ENCODE measurements around the gene DISP3. TPM values are rescaled to one million over a fixed set of nuclear protein-coding genes. Genes with fewer than 3 reads are reported as not detected.

The DISP3 gene
- total and polyA plus RNA-seq, 9 of the 15 experiments (the other 6 are each of a cell fraction or from before 2014, with no cell fraction given) = 0.03 to 0.19 (median 0.15) TPM; not detected in 5

GRCh38 chr1:11536573-11537379, 57.8 kb downstream of the DISP3 start:
- in situ Hi-C loops (cut with MboI) (no loop called here), intact Hi-C loops (cut with micrococcal nuclease) (no loop called here)
- Histone ChIP-seq H2AFZ (ENCODE audit: low read depth, low read length) (no peak overlapping the region), H3K79me2 (ENCODE audit: control insufficient read depth, insufficient read depth, low read length) (no peaks in the 10 kb centered on the region), H3K36me3 (ENCODE audit: control insufficient read depth, insufficient read depth, low read length) (no peaks in the 10 kb centered on the region), H3K9me3 (replicated peaks; ENCODE audit: control insufficient read depth, insufficient read depth, low read depth, low read length) (no peaks in the 10 kb centered on the region), H3K4me3 (no peak overlapping the region), H3K9ac (ENCODE audit: insufficient read depth in 1 of 2, low read depth in 2 of 2, low read length in 2 of 2) (no peak overlapping the region), H3K4me1 (replicated peaks in 1 of 2; ENCODE audit: control insufficient read depth in 2 of 2, insufficient read depth in 2 of 2, low read length in 2 of 2) (peaks cover 0 to 24% of the 10 kb centered on the region in 2 experiments; a peak in 2 of 5 replicates), H3K27ac (ENCODE audit: extremely low read depth, low read depth, low read length) (no peak overlapping the region), H4K20me1 (replicated peaks; ENCODE audit: control insufficient read depth, insufficient read depth, low read length) (peaks cover 35% of the 10 kb centered on the region), H3K9me1 (ENCODE audit: control insufficient read depth, insufficient read depth, low read length) (no peaks in the 10 kb centered on the region), H3K27me3 (ENCODE audit: control insufficient read depth in 2 of 2, insufficient read depth in 2 of 2, low read length in 2 of 2) (peaks cover 28 to 88% of the 10 kb centered on the region in 2 experiments; a peak in 4 of 5 replicates), H3K4me2 (ENCODE audit: insufficient read depth, low read length) (no peak overlapping the region)
- no TSS peak for BruUV-seq (replicated peaks)
- ChIA-PET CTCF (ENCODE audit: low intra/inter-chr PET ratio) (no interaction called here), POLR2A (interaction anchor here (0.6 to 1.3 kb wide), 6 partner anchors 8 to 567 kb away, joined by 3 to 4 read pairs (median 3); no protein-coding TSS in a partner anchor)
- TF ChIP-seq SRSF9 (IDR thresholded peaks at IDR 0.05; ENCODE audit: borderline replicate concordance, low read depth, low read length) (no peak), SIX5 (IDR thresholded peaks at IDR 0.05; ENCODE audit: borderline replicate concordance in 1 of 2, insufficient read depth in 1 of 2, low read depth in 1 of 2, low read length in 2 of 2) (no peak), POU5F1 (IDR thresholded peaks at IDR 0.05; ENCODE audit: borderline replicate concordance, low read depth, low read length, partially characterized antibody) (no peak), KHSRP (IDR thresholded peaks at IDR 0.05) (no peak)
- no peak for DNase-seq (ENCODE audit: extremely low read depth in 1 of 4, low spot score in 3 of 4)
- no peak for ATAC-seq
- 4% methylated on average over 22 of the region's 26 CpGs for WGBS (ENCODE audit: insufficient coverage, low coverage, missing lambda C conversion rate)
- no peak for FAIRE-seq
